Dermis microvascular lymphatic vessel endothelial cell (primary cell): Measurements from ENCODE around the gene TEX29. TPM values are rescaled to one million over a fixed set of nuclear protein-coding genes. Genes with fewer than 3 reads are reported as not detected.

Experiments
- DNase-seq, 2 donors: peaks; one replicate each; pipeline versions ENCODE4 v3.0.0 to v3.0.0-alpha.2; 2010; ENCODE audit warnings: low read depth in 2 of 2
- total RNA-seq: library from RNA; depleted of rRNA; stranded (reverse); fragments of >200 nt; gene quantifications from 2 replicates; pipeline ENCODE4 v1.2.1, GENCODE V29; 2014

TEX29 gene
- total RNA-seq, 1 donor from 2014 or later: 0.13 TPM

- no peak for DNase-seq
These were observed 31.2 kb upstream of the TEX29 start for GRCh38 chr13:111289251-111289650.

DNA sequence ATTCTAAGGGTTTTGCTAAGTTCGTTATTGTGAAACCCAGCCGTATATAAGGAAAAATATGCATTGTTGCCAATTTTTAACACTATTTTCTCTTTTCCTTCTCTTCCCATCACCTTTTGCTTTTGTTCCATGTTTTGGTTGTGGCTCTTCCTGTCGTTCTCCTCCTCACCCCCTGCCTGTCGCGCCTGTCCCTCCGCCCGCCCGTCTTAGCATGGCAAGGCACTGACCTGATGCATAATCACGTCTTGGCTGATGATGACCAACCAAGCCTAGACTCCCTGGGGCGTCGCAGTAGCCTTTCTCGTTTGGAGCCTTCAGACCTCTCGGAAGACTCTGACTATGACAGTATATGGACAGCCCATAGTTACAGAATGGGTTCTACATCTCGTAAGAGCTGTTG is 28.5 kb upstream of the TEX29 start:
- DNase-seq: no peak

- no peak for DNase-seq
These were observed 27.5 kb upstream of the TEX29 start for GRCh38 chr13:111292710-111293485.

DNA sequence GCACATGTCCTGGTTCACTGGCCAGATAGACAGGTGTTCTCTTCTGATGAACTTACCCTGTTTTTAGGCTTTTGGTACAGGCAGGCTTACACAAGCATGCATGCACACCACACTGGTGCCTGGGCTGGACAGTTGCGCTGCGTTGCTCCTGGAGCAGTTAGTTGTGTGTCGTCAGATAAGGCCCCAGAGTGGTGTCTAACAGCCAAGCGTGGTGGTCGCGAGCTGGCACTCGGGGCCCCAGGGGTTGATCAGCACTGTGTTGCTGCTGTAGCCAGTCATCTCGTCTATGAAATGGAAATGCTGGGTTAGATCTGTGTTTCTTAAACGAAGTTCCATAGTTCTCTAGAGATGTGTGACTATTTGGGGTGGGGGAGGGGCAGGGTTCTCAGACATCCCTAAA is 24.6 kb upstream of the TEX29 start:
- DNase-seq: no peak

DNA sequence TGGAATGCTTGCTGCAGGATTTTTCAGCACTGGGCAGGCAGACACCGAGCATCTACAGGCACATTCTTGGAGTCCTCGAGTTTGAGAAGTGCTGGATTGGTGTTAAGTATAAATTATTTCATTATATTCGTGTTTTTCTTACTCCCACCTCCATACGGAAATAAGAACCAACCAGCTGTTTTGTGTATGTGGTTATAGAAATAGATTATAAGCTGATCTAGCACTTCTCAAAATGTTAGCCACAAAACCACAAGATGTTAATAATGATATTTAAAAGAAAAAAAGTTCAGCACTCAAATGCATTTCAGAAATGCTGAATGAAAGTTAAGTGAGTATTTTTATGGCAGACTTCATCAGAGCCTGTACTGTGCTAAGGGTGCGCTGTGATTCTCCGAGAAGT is 24.0 kb upstream of the TEX29 start:
- DNase-seq: no peak

- DNase-seq: no peak
These were observed 22.0 kb upstream of the TEX29 start for GRCh38 chr13:111298214-111298975.

- DNase-seq: no peak
These were observed 18.3 kb upstream of the TEX29 start for GRCh38 chr13:111302045-111302726.

- DNase-seq: no peak
These were observed 16.9 kb upstream of the TEX29 start for GRCh38 chr13:111303559-111303958.

- no peak for DNase-seq
These were observed 16.3 kb upstream of the TEX29 start for GRCh38 chr13:111304041-111304544.

- no peak for DNase-seq
These were observed 15.7 kb upstream of the TEX29 start for GRCh38 chr13:111304603-111305289.

DNA sequence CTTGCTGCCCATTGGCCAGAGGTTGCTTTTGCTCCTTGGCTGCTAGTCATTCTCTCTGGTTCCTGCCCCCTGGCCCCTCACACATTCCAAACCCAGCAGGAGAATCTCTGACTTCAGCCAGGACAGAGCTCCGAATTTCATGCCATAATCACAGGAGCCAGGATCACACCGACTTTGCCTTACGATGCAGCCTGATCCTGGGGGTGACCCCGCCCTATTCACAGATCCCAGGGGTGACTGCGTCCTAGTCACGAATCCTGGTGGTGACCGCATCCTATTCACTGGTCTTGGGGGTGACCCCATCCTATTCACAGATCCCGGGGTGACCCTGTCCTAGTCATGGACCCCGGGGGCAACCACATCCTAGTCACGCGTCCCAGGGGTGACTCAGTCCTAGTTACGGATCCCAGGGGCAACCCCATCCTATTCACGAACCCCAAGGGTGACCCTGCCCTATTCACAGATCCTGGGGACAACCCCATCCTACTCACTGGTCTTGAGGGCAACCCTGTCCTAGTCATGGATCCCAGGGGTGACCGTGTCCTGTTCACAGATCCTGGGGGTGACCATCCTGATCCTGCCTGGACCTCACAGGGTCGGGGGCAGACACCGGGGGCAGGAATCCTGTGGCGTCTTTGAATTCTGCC is 7.4 kb upstream of the TEX29 start:
- no peak for DNase-seq

- DNase-seq: no peak
These were observed 6.5 kb upstream of the TEX29 start for GRCh38 chr13:111313911-111314425.

- DNase-seq: no peak
These were observed 5.6 kb upstream of the TEX29 start for GRCh38 chr13:111314852-111315251.

DNA sequence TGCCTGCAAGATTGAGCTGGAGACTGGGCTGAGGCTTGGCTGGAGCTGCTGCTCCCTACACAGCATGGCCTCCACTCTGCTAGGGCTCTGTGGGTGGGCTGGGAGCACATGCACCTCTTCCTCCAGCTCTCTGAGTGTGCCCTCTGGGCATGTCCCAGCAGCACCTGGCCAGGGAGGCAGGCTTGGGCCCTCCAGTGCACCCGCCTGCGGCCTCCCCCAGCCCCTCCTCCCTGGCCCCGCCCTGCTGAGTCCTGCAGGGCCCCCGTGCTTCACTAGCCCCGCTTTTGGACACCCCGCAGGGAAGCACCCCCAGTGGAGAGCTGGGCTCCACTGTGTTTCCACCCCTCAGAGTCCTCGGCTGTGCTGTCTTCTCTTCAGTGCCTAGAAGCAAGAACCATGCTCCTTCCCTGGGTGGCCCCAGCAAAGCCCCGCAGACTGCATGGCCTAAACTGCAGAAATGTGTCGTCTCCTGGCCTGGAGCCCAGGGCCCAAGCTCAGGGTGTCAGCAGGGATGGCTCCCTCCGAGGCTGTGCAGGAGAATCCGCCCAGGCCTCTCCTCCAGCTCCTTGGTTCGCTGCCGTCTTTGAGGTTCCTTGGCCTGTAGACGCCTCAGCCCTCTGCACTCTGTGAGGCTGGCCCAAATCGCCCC is 5.0 kb upstream of the TEX29 start:
- no peak for DNase-seq

DNA sequence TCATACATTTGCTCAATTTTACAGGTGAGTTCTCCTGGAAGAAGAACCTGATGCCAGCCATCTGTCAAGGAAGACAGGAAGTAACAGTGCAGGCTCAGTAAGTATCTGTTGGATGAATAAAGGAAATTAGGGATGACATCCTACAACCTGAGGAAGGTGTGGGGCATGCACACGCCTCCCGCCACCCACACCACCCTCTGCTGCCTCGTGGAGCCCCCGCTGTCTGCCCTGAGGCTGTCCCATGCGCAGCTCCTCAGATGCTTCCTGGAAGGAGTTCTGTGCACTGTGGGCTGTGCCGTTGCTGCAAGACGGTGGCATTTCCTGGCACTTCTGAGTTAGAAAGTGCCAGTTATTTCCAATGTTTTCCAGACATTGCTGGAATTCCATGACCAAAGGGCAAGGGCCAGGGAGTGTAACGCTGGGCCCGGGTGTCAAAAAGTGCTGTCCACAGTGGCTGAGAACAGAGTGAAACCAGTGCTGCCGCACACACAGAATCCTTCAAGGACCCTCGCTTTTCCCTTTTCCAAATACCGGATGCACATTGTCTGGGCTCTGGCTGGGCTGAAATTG is 4.2 kb upstream of the TEX29 start:
- DNase-seq: no peak

DNA sequence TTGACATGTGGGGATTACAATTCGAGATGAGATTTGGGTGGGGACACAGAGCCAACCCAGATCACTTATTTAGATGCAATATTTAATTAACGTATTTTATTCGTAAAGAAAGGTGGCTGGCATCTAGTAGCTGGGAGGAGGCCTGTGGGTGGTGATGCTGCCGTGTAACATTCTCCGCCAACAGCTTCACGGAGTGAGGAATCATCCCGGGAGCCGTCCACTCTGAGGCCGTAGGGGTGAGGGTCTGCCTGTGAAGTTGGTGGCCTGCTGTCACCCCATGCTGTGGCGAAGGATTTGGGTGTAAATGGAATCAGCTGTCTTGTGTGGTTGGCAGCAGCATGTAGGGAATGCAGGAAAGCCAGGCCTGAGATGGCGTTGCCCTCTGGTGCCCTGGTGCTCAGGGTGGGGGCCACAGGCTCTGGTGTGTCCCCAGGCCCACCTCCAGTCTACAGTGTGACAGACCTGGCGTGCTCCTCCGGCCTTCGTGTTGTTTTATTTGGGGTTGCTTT is 3.3 kb upstream of the TEX29 start:
- DNase-seq: no peak

DNA sequence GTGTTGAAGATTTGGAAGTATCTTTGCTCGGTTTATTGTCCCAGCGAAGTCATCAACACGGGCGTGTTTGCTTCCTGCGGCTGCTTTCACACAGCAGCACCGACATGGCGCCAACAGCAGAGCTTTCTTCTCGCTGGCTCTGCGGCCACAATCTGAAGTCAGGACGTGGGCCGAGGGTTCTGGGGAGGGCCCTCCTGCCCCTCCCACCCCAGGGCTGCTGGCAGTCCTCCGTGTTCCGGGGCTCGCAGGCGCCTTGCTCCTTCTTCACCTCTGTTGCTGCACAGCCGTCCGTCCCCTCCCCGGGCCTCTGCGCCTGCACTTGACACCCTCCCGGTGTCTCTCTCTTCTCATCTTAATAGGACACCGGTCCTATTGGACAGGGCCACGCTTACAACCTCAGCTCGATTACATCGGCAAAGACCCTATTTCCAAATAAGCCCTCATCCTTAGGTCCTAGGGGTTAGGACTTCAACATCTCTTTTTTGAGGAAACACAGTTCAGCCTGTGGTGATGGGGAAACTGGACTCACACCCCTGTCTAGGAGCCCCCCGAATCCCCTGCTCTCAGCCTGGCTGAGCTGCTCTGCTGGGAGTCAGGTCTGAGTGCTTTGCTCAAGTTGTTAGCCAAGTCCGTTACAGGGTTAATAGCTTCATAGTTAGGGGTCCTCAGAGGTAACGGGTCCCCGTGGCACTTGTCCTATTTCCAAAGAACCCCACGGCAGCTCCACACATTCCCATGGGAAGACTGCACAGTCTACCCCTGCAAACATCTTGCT is 2.7 kb upstream of the TEX29 start:
- no peak for DNase-seq

DNA sequence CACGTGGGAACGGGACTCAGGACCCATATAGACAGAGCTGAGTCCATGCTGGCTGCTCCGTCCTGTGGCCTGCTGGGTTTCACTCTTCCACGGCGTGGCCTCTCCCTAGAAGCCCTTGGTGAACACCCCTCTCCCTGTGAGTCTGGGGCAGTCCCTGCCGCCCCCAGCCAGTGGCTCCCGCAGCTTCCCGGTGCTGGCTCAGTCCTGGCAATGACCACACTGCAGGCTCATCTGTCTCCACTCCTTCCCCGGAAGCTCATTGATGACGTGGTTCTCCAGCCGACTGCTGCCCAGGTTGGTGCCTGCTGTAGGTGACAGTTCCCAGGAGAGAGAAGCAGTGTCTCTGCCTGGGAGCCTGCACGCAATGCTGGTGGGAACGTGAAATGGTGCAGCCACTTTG is 2.1 kb upstream of the TEX29 start:
- DNase-seq: no peak

GRCh38 chr13:111319521-111319920 is 921 bp upstream of the TEX29 start:
- DNase-seq: no peak
